Activated CD8-positive, alpha-beta memory T cell treated with anti-CD3 and anti-CD28 coated beads, Interleukin-2, amount 50 U/mL, for 24 hours (primary cell): ENCODE measurements around the gene SYNGR3.
"Not testable (repeated sequence)": the region's sequence is repeated elsewhere in the genome, so short reads cannot be mapped to it uniquely, and the experiment has no call there.

ENCODE experiments used
- DNase-seq: peaks from one replicate; pipeline ENCODE4 v3.0.0-alpha.2; 2020; ENCODE audit errors: extremely low read depth

The SYNGR3 gene

GRCh38 chr16:2028620-2029220 is 39.0 kb downstream of the SYNGR3 start:
- no peak for DNase-seq

- no peak for DNase-seq
Observed at GRCh38 chr16:2029350-2029749, 39.6 kb downstream of the SYNGR3 start.

DNA sequence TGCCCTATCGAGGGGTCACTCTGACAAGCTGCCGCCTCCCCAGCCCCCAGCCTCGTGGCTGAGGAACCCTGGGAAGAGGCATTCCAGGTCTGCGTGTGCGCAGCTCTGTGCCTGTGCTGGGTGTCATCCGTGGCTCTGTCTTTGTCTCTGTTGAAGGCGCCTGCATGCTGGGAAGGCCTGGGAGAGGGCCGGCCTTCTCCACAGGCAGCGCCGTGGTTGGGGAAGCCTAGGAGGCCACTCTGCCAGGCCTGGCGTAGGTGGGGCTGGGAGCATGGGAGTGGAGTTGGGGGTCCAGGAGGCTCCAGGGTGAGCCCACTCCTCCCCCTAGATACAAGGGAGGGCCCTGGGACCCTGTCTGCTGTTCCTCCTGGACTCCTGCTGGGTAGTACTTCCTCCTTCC is 40.3 kb downstream of the SYNGR3 start:
- no peak for DNase-seq

DNA sequence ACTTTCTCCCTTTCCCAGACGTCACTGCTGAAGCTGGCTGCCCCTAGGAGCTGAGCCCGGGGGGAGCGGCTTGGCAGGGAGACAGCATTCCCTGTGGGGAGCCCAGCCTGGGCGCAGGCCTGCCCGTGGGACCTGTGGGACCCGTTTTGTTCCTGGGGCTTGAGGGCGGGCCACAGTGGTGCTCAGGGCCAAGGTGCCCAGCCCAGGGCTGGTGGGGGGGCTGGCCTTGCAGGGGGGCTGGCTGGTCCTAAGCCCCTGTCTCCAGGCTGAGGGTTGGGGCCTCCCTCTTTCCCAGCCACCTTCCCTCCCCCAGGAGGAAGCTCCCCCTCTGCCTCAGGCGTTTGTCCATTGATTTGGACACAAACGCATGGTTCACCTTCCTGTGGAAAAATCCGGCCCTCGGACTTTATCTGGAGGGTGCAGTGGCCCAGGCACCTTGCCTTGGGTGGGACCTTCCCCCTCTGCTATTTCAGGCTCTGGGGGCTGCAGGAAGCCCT is 41.4 kb downstream of the SYNGR3 start:
- no peak for DNase-seq

GRCh38 chr16:2032285-2033056 is 42.7 kb downstream of the SYNGR3 start:
- DNase-seq = no peak

DNA sequence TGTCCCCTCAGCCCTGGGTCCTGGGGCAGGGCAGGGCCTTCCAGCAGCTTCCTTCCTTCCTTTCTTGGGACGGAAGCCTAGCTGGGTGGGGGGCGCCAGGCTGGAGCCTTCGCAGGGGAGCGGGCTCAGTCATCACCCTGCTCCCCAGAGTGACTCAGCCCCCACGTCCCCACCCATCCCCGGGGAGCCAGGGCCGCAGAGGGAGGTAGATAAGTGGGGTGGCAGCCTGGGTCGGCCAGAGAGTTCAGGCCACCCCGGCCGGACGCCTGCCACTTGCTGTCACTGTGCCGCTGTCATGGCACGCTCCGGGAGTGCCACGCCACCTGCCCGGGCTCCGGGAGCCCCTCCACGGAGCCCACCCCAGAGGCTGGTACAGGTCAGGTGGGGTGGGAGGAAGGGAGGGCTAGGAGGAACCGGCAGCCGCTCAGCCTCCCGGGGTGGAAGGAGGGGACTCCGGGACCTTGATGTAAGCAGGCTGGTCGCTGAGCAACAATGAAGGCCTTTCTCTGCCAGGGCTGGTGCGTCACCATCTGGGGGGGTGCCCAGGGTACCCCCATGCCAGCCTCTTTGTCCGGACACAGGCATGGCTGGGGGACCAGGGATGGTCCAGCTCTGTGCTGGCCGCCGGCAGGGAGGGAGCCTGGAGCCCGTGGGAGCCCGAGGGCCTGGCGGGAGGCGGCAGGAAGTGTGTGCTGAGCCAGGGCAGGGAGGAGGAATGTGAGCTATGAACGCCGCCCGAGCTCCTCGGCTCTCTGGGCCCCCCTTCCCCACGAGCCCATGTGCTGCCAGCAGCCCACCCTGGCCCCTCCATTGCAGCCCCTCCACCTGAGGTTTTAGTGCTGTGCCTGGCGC is 43.5 kb downstream of the SYNGR3 start:
- no peak for DNase-seq

- not testable (repeated sequence) for DNase-seq
Observed at GRCh38 chr16:2033909-2034695, 44.3 kb downstream of the SYNGR3 start.

DNA sequence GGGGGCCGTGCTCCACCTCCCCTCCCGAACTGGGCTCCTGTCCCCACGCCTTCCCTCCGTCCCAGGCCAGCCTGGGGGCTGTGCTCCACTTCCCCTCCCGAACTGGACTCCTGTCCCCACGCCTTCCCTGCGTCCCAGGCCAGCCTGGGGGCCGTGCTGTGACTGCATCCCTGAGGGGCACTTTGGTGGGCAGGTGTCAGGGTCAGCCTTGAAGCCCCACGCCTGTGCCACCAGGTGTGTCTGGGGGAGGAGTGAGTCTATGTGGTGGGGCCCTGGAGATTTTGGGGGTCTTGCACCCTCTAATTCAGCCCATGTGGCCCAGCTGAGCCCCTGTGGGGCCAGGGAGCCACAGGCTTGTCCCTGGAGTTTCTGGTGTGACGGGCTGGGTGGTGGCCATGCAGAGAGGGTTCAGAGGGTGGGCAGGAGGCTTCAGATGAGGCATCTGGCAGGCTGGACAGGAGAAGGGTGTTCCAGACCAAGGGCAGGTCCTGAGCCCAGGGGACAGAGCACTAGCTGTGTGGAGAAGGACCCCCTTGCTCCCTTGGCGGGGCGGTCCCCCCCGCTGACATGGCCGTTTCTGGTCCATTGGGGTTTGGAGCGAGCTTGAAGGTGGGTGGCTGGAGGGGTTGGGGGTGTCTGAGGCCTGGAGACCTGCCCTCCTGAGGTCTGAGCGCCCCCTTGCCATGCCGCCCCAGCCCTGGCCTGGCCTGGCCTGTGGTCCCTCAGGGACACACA is 45.1 kb downstream of the SYNGR3 start:
- DNase-seq = no peak

DNA sequence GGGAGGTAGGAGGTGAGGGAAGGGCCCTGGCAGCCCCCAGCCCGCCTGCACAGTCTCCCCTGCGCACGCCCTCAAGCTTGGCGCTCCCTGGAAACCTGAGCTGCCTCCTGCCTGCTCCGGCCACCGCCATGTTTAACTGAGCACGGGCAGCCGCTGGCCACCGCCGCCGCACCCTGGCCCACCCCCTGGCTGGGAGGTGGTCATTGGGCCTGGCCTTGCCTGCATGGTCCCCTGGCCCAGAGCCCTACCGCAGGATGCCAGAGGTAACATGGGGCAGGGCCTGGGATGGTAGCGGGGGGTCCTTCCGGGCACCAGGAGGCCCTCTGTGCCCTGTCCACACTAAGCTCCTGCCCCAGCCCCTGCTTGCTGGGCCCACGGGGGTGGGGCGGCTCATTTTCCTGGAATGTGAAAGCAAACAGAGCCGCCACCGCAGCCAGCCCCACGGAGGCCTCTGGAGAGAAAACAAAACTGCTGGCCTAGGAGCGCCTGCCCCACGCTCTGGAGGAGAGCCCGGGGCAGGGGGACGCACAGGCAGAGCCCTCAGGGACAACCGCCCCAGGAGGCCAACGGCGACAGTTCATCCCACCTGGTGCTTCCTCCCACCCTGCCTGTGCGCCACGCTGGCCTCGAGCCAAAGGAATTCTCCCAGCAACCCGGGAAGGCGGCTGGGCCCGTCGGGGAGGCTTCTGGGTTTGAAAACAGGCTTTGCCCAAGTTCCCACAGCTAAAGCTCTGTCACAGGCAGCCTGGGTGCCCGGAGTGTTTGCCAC is 45.8 kb downstream of the SYNGR3 start:
- no peak for DNase-seq

GRCh38 chr16:2036200-2036966 is 46.6 kb downstream of the SYNGR3 start:
- no peak for DNase-seq

- DNase-seq = no peak
Observed at GRCh38 chr16:2037115-2037514, 47.3 kb downstream of the SYNGR3 start.

- no peak for DNase-seq
Observed at GRCh38 chr16:2037647-2038381, 48.0 kb downstream of the SYNGR3 start.

DNA sequence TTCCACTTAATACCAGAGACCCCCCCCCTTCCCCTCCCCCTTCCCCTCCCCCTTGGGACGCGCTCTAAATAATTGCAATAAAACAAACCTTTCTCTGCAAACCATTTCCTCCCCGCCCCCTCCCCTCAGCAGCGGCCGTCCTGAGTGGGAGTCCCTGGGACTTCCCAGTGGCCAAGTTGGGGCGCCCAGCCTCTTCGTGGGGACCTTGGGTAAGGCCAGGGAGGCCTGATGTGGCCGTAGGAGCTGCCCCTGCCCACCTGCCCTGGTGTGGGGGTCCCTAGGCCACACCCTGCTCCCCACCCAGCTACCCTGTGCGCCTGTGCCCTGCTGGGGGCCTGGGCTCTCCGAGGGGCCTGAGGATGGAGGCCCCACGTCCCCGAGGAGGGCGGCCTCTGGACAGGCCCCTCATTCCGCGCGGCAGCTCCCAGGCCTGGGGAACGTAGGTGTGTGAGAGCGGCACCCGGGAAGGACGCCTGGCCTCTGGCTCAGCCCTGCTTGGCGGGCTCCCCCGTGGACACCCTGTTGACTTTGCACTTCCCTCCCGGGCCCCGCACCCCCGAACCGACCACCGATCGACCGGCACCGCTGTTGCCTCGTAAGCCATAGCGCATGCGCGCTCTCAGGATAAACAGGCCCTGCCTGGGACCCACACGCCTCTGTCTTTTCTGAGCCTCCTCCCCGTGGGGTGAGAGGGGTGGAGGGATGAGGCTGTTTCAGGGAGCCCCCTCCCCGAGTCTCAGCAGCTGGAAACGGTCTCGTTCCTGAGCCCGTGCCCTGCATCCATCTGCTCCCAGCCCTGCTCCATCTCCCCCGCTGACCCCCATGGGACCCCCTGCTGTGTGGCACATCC is 48.8 kb downstream of the SYNGR3 start:
- no peak for DNase-seq

DNA sequence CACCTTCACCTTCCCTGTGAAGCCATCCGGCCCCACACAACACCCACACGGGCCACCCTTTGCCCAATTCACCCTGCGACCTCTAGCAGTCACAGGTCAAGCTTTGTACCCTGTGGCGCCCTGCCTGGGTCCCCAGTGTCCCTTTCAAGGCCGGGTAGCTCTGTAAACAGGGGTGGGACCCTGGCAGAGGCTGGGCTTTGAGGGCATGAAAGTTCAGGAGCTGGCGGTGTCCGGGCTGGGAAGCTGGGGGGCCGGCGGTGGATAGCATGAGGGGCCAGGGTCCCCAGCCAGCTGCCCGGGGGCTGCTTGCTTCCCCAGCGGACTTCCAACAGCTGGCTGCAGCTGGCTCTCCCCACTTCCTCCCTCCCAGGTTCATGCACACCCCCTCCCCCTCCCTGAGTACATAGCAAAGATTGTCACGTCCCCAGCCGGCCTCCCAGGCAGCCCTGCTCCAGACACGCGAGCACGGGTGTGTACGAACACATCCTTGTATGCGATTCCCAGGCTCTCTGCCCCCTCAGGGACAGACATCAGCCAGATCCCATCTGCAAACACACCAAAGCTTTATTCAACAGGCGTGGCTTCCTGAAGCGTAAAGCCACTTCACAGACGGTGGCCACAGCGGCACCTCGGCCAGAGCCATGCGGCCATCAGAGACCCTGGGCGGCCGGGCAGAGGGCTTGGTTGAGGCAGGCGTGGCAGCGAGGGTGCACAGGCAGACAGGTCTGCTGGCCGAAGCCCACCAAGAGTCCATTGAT is 49.7 kb downstream of the SYNGR3 start:
- DNase-seq = no peak

- DNase-seq = no peak
Observed at GRCh38 chr16:2040041-2040786, 50.4 kb downstream of the SYNGR3 start.

- no peak for DNase-seq
Observed at GRCh38 chr16:2040787-2041522, 51.2 kb downstream of the SYNGR3 start.
